GM12878 (cell line): ENCODE measurements around the gene GPR107. TPM values are rescaled to one million over a fixed set of nuclear protein-coding genes. Genes with fewer than 3 reads are reported as not detected.

ENCODE experiments used
- ATAC-seq: fragments of 200-7000 bp; cut with Tn5 transposase; 3 replicates; pipeline ENCODE4 v1.9.1; 2020; ENCODE audit warnings: mild to moderate bottlenecking, moderate library complexity
- BruUV-seq: library from RNA; stranded (reverse); fragments of 400-500 nt; replicated peaks from 2 replicates; lab custom pipeline; 2021; lab: Mats Ljungman, UMichigan
- CTCF ChIA-PET: fragments of 300-600 bp; sonication (Branson Sonifier 250); formaldehyde crosslinking; extraction: SDS; loops from one replicate; lab custom pipeline; 2021; ENCODE audit warnings: inconsistent platforms; lab: Yijun Ruan, JAX
- POLR2A ChIA-PET: fragments of 350-600 bp; formaldehyde crosslinking; extraction: SDS; loops from one replicate; lab custom pipeline; 2021; ENCODE audit warnings: inconsistent platforms; lab: Charles Lee
- RAD21 ChIA-PET: fragments of 300-600 bp; sonication (Branson Sonifier 250); formaldehyde crosslinking; loops from one replicate; lab custom pipeline; 2023; ENCODE audit warnings: antibody characterized with exemption; ENCODE audit not compliant: unreplicated experiment; lab: Charles Lee
- SMC1A ChIA-PET: fragments of 300-600 bp; sonication (Branson Sonifier 250); formaldehyde crosslinking; loops from one replicate; lab custom pipeline; 2023; ENCODE audit not compliant: unreplicated experiment, uncharacterized antibody; lab: Charles Lee
- DNase-seq: peaks from one replicate; pipeline ENCODE4 v3.0.0-alpha.2; 2011; ENCODE audit warnings: low read depth, low spot score
- FAIRE-seq: peaks from 3 replicates; lab custom pipeline; 2011; peaks lifted over from hg19 to GRCh38; lab: Jason Lieb, UNC
- H2AFZ ChIP-seq: 2 replicates; pipeline ENCODE4 v1.6.0; 2011; ENCODE audit warnings: low read depth, low read length, control low read depth; ENCODE audit not compliant: control insufficient read depth
- H3K27ac ChIP-seq: 2 replicates; pipeline ENCODE4 v1.5.1; 2011; ENCODE audit warnings: control low read depth; ENCODE audit not compliant: control insufficient read depth, insufficient read depth
- H3K27me3 ChIP-seq, 2 experiments: replicated peaks in 1 of 2; 2 replicates each; pipeline versions ENCODE4 v1.6.0 to v1.6.1; 2011; ENCODE audit warnings: low read length in 1 of 2; ENCODE audit not compliant: control insufficient read depth in 2 of 2, insufficient read depth in 2 of 2
- H3K36me3 ChIP-seq, 2 experiments: 2 replicates each; pipeline ENCODE4 v1.5.1; 2011; ENCODE audit warnings: low read length in 1 of 2; ENCODE audit not compliant: control insufficient read depth in 2 of 2, insufficient read depth in 2 of 2
- H3K4me1 ChIP-seq: 2 replicates; pipeline ENCODE4 v1.6.1; 2011; ENCODE audit warnings: mild to moderate bottlenecking, low read length, moderate library complexity, mixed read lengths; ENCODE audit not compliant: control insufficient read depth, insufficient read depth
- H3K4me2 ChIP-seq: 2 replicates; pipeline ENCODE4 v1.6.0; 2011; ENCODE audit warnings: control low read depth; ENCODE audit not compliant: control insufficient read depth, insufficient read depth
- H3K4me3 ChIP-seq: fragments of 200-600 bp; sonication (generic); 2 replicates; pipeline ENCODE4 v1.5.1; 2016
- H3K79me2 ChIP-seq: 2 replicates; pipeline ENCODE4 v1.6.0; 2011; ENCODE audit warnings: low read length; ENCODE audit not compliant: control insufficient read depth, insufficient read depth
- H3K9ac ChIP-seq: 2 replicates; pipeline ENCODE4 v1.8.0; 2011; ENCODE audit warnings: low read length, control low read depth, mixed read lengths; ENCODE audit not compliant: control insufficient read depth, insufficient read depth
- H3K9me3 ChIP-seq: replicated peaks from 3 replicates; pipeline ENCODE4 v1.5.1; 2011; ENCODE audit warnings: mild to moderate bottlenecking, low read length; ENCODE audit not compliant: control insufficient read depth, insufficient read depth
- H4K20me1 ChIP-seq: 2 replicates; pipeline ENCODE4 v1.6.0; 2011; ENCODE audit not compliant: control insufficient read depth, insufficient read depth
- CUX1 ChIP-seq: IDR thresholded peaks from 2 replicates; pipeline ENCODE4 v1.6.1; 2012; ENCODE audit warnings: improper control_type of control experiment, low read depth, low read length; ENCODE audit not compliant: insufficient replicate concordance
- E2F8 ChIP-seq: fragments of 450-650 bp; IDR thresholded peaks from 2 replicates; pipeline ENCODE4 v1.6.1; 2018; ENCODE audit warnings: mild to moderate bottlenecking, low read depth, moderate library complexity; ENCODE audit not compliant: partially characterized antibody
- GATAD2B ChIP-seq: fragments of 450-650 bp; conservative IDR thresholded peaks from 2 replicates; pipeline ENCODE4 v1.6.1; 2017; ENCODE audit warnings: low read depth, mild to moderate bottlenecking, moderate library complexity
- IKZF1 ChIP-seq: fragments of 450-650 bp; conservative IDR thresholded peaks from 2 replicates; pipeline ENCODE4 v1.6.1; 2017; ENCODE audit warnings: antibody characterized with exemption, mild to moderate bottlenecking
- MEF2B ChIP-seq: fragments of 450-650 bp; IDR thresholded peaks from 2 replicates; pipeline ENCODE4 v1.6.1; 2018; ENCODE audit warnings: mild to moderate bottlenecking, moderate library complexity; ENCODE audit not compliant: partially characterized antibody, poor library complexity, severe bottlenecking
- NR2C2 ChIP-seq: IDR thresholded peaks from 2 replicates; pipeline ENCODE4 v1.6.1; 2011; ENCODE audit warnings: borderline replicate concordance, low read depth; ENCODE audit not compliant: control insufficient read depth, insufficient read length
- TAF1 ChIP-seq: IDR thresholded peaks from 2 replicates; pipeline ENCODE4 v1.6.1; 2011; ENCODE audit warnings: mild to moderate bottlenecking, low read depth, low read length, borderline replicate concordance
- ZBTB4 ChIP-seq: fragments of 450-650 bp; formaldehyde crosslinking; IDR thresholded peaks from 2 replicates; pipeline ENCODE4 v1.4.0; 2022; ENCODE audit warnings: mild to moderate bottlenecking, moderate library complexity
- ZNF384 ChIP-seq: IDR thresholded peaks from 2 replicates; pipeline ENCODE4 v1.6.1; 2012; ENCODE audit warnings: low read depth, mild to moderate bottlenecking, low read length, improper control_type of control experiment, borderline replicate concordance
- WGBS: methylation state at CpG from one replicate; pipeline ENCODE4 v1.1.6; 2016; ENCODE audit warnings: low lambda C conversion rate; ENCODE audit not compliant: insufficient replicate concordance, insufficient coverage; ENCODE audit errors: missing lambda C conversion rate; 5-methylcytosine and 5-hydroxymethylcytosine counted together
- in situ Hi-C: fragments of 300-500 bp; cut with MboI; formaldehyde crosslinking; loops from 9 replicates; pipeline ENCODE4 v1.14.3; 2018; ENCODE audit warnings: mixed read lengths
- intact Hi-C: fragments of 100-400 bp; cut with micrococcal nuclease; formaldehyde crosslinking; loops from one replicate; pipeline ENCODE4 v1.14.2; 2022; ENCODE audit not compliant: unreplicated experiment
- polyA plus RNA-seq, 11 experiments: library from polyadenylated mRNA; depleted of rRNA in 4 of 11; unstranded in 6 of 11; stranded (reverse) in 5 of 11; fragments of >200 nt; fragmentation: Nextera tagmentation in 4 of 11; fragmentation: Illumina TruSeq in 1 of 11; extraction: Ambion mirVana in 4 of 11; extraction: Trizol in 1 of 11; gene quantifications; 1 replicate in 1 of 11; 2 replicates in 10 of 11; pipeline versions ENCODE4 v1.2.1 to v1.2.3, GENCODE V29; 2011 to 2016; ENCODE audit warnings: inconsistent platforms in 2 of 11, missing spikeins in 2 of 11, low read depth in 1 of 11
- total RNA-seq, 4 experiments: library from RNA; depleted of rRNA in 3 of 4; stranded (reverse); fragments of >200 nt in 3 of 4; fragmentation: Illumina TruSeq in 1 of 4; extraction: Trizol in 1 of 4; gene quantifications; 2 replicates each; pipeline versions ENCODE4 v1.2.1 to v1.2.3, GENCODE V29; 2013 to 2021

The GPR107 gene
- total and polyA plus RNA-seq, 10 of the 15 experiments (the other 5 are each of a cell fraction or from before 2014, with no cell fraction given): 2.7 to 21.4 (median 10.6) TPM

- RAD21 ChIA-PET: interaction anchor here (0.8 to 17.1 kb wide), 15 partner anchors 9 to 136 kb away, joined by 3 to 418 read pairs (median 5); partner anchors contain the start of genes FNBP1 and GPR107
- H2AFZ ChIP-seq: no peak overlapping the region
- POLR2A ChIA-PET: interaction anchor here (0.6 to 14.0 kb wide), 15 partner anchors 8 to 221 kb away, joined by 3 to 270 read pairs (median 4); partner anchors contain the start of gene FNBP1
- TF ChIP-seq MEF2B: peak; percentile 87
- no peak for TF ChIP-seq NR2C2
- TF ChIP-seq ZNF384: peak; percentile 67; the same call in 1 of the 2 replicates
- peak; percentile 55; the same call in 1 of the 2 replicates for TF ChIP-seq TAF1
- peak; percentile 71 for TF ChIP-seq CUX1
- 0 out of 2 replicates have a peak, but pooled peaks have one; percentile 58 for TF ChIP-seq ZBTB4
- 0 out of 2 replicates have a peak, but pooled peaks have one; percentile 34 for TF ChIP-seq GATAD2B
- TF ChIP-seq IKZF1: peak; percentile 67
- TF ChIP-seq E2F8: no peak
These were observed 30.4 kb upstream of the GPR107 start for GRCh38 chr9:130023144-130023787.

More at GRCh38 chr9:130023144-130023787, 30.4 kb upstream of the GPR107 start:
- WGBS: 0% methylated on average over 7 of the region's 7 CpGs
- no peaks in the 10 kb centered on the region for H3K27me3 ChIP-seq
- in situ Hi-C loops: no loop called here
- peak overlapping the region; percentile 98 for H3K4me2 ChIP-seq
- SMC1A ChIA-PET: interaction anchor here (0.5 to 28.7 kb wide), 14 partner anchors 8 to 136 kb away, joined by 3 to 763 read pairs (median 7); no protein-coding TSS in a partner anchor
- FAIRE-seq (no peak), ATAC-seq (peak; percentile 47), DNase-seq (peak; percentile 88)
- H4K20me1 ChIP-seq: peaks cover 2% of the 10 kb centered on the region; the same call in 1 of the 2 replicates
- peaks cover 98% of the 10 kb centered on the region for H3K79me2 ChIP-seq
- H3K27ac ChIP-seq: peak overlapping the region; percentile 83
- BruUV-seq: TSS peak; percentile 95
- H3K4me1 ChIP-seq: peaks cover 92% of the 10 kb centered on the region
- H3K36me3 ChIP-seq: peaks cover 7 to 45% of the 10 kb centered on the region in 2 experiments; a peak in 2 of 4 replicates
- peak overlapping the region; percentile 59 for H3K4me3 ChIP-seq
- no peaks in the 10 kb centered on the region for H3K9me3 ChIP-seq
- peak overlapping the region; percentile 66 for H3K9ac ChIP-seq
- intact Hi-C loops: loop anchor here (1.0 to 2.0 kb wide), 2 partner anchors 31 to 34 kb away; no protein-coding TSS in a partner anchor
- CTCF ChIA-PET: interaction anchor here (1.0 to 2.2 kb wide), 5 partner anchors 11 to 30 kb away, joined by 3 to 7 read pairs (median 5); no protein-coding TSS in a partner anchor
